GM12878 (cell line): Measurements from ENCODE around the gene RBMS3. TPM values are rescaled to one million over a fixed set of nuclear protein-coding genes. Genes with fewer than 3 reads are reported as not detected.

Source experiments
- ATAC-seq: fragments of 200-7000 bp; cut with Tn5 transposase; 3 replicates; pipeline ENCODE4 v1.9.1; 2020; ENCODE audit warnings: mild to moderate bottlenecking, moderate library complexity
- BruUV-seq: library from RNA; stranded (reverse); fragments of 400-500 nt; replicated peaks from 2 replicates; lab custom pipeline; 2021; lab: Mats Ljungman, UMichigan
- CTCF ChIA-PET: fragments of 300-600 bp; sonication (Branson Sonifier 250); formaldehyde crosslinking; extraction: SDS; loops from one replicate; lab custom pipeline; 2021; ENCODE audit warnings: inconsistent platforms; lab: Yijun Ruan, JAX
- POLR2A ChIA-PET: fragments of 350-600 bp; formaldehyde crosslinking; extraction: SDS; loops from one replicate; lab custom pipeline; 2021; ENCODE audit warnings: inconsistent platforms; lab: Charles Lee
- RAD21 ChIA-PET: fragments of 300-600 bp; sonication (Branson Sonifier 250); formaldehyde crosslinking; loops from one replicate; lab custom pipeline; 2023; ENCODE audit warnings: antibody characterized with exemption; ENCODE audit not compliant: unreplicated experiment; lab: Charles Lee
- SMC1A ChIA-PET: fragments of 300-600 bp; sonication (Branson Sonifier 250); formaldehyde crosslinking; loops from one replicate; lab custom pipeline; 2023; ENCODE audit not compliant: unreplicated experiment, uncharacterized antibody; lab: Charles Lee
- DNase-seq: peaks from one replicate; pipeline ENCODE4 v3.0.0-alpha.2; 2011; ENCODE audit warnings: low read depth, low spot score
- FAIRE-seq: peaks from 3 replicates; lab custom pipeline; 2011; peaks lifted over from hg19 to GRCh38; lab: Jason Lieb, UNC
- H2AFZ ChIP-seq: 2 replicates; pipeline ENCODE4 v1.6.0; 2011; ENCODE audit warnings: low read depth, low read length, control low read depth; ENCODE audit not compliant: control insufficient read depth
- H3K27ac ChIP-seq: 2 replicates; pipeline ENCODE4 v1.5.1; 2011; ENCODE audit warnings: control low read depth; ENCODE audit not compliant: control insufficient read depth, insufficient read depth
- H3K27me3 ChIP-seq, 2 experiments: replicated peaks in 1 of 2; 2 replicates each; pipeline versions ENCODE4 v1.6.0 to v1.6.1; 2011; ENCODE audit warnings: low read length in 1 of 2; ENCODE audit not compliant: control insufficient read depth in 2 of 2, insufficient read depth in 2 of 2
- H3K36me3 ChIP-seq, 2 experiments: 2 replicates each; pipeline ENCODE4 v1.5.1; 2011; ENCODE audit warnings: low read length in 1 of 2; ENCODE audit not compliant: control insufficient read depth in 2 of 2, insufficient read depth in 2 of 2
- H3K4me1 ChIP-seq: 2 replicates; pipeline ENCODE4 v1.6.1; 2011; ENCODE audit warnings: mild to moderate bottlenecking, low read length, moderate library complexity, mixed read lengths; ENCODE audit not compliant: control insufficient read depth, insufficient read depth
- H3K4me2 ChIP-seq: 2 replicates; pipeline ENCODE4 v1.6.0; 2011; ENCODE audit warnings: control low read depth; ENCODE audit not compliant: control insufficient read depth, insufficient read depth
- H3K4me3 ChIP-seq: fragments of 200-600 bp; sonication (generic); 2 replicates; pipeline ENCODE4 v1.5.1; 2016
- H3K79me2 ChIP-seq: 2 replicates; pipeline ENCODE4 v1.6.0; 2011; ENCODE audit warnings: low read length; ENCODE audit not compliant: control insufficient read depth, insufficient read depth
- H3K9ac ChIP-seq: 2 replicates; pipeline ENCODE4 v1.8.0; 2011; ENCODE audit warnings: low read length, control low read depth, mixed read lengths; ENCODE audit not compliant: control insufficient read depth, insufficient read depth
- H3K9me3 ChIP-seq: replicated peaks from 3 replicates; pipeline ENCODE4 v1.5.1; 2011; ENCODE audit warnings: mild to moderate bottlenecking, low read length; ENCODE audit not compliant: control insufficient read depth, insufficient read depth
- H4K20me1 ChIP-seq: 2 replicates; pipeline ENCODE4 v1.6.0; 2011; ENCODE audit not compliant: control insufficient read depth, insufficient read depth
- TARDBP ChIP-seq: IDR thresholded peaks from 2 replicates; pipeline ENCODE4 v1.6.1; 2016; ENCODE audit warnings: borderline replicate concordance
- USF1 ChIP-seq: IDR thresholded peaks from 2 replicates; pipeline ENCODE4 v1.6.1; 2011; ENCODE audit warnings: borderline replicate concordance, low read depth, mild to moderate bottlenecking, moderate library complexity, mixed read lengths, low read length; ENCODE audit not compliant: insufficient read depth; ENCODE audit errors: extremely low read length
- ZBTB33 ChIP-seq: fragments of 450-650 bp; IDR thresholded peaks from 2 replicates; pipeline ENCODE4 v1.6.1; 2017; ENCODE audit warnings: mild to moderate bottlenecking
- in situ Hi-C: fragments of 300-500 bp; cut with MboI; formaldehyde crosslinking; loops from 9 replicates; pipeline ENCODE4 v1.14.3; 2018; ENCODE audit warnings: mixed read lengths
- intact Hi-C: fragments of 100-400 bp; cut with micrococcal nuclease; formaldehyde crosslinking; loops from one replicate; pipeline ENCODE4 v1.14.2; 2022; ENCODE audit not compliant: unreplicated experiment
- polyA plus RNA-seq, 11 experiments: library from polyadenylated mRNA; depleted of rRNA in 4 of 11; unstranded in 6 of 11; stranded (reverse) in 5 of 11; fragments of >200 nt; fragmentation: Nextera tagmentation in 4 of 11; fragmentation: Illumina TruSeq in 1 of 11; extraction: Ambion mirVana in 4 of 11; extraction: Trizol in 1 of 11; gene quantifications; 1 replicate in 1 of 11; 2 replicates in 10 of 11; pipeline versions ENCODE4 v1.2.1 to v1.2.3, GENCODE V29; 2011 to 2016; ENCODE audit warnings: inconsistent platforms in 2 of 11, missing spikeins in 2 of 11, low read depth in 1 of 11
- total RNA-seq, 4 experiments: library from RNA; depleted of rRNA in 3 of 4; stranded (reverse); fragments of >200 nt in 3 of 4; fragmentation: Illumina TruSeq in 1 of 4; extraction: Trizol in 1 of 4; gene quantifications; 2 replicates each; pipeline versions ENCODE4 v1.2.1 to v1.2.3, GENCODE V29; 2013 to 2021

The RBMS3 gene
- total and polyA plus RNA-seq, 10 of the 15 experiments (the other 5 are each of a cell fraction or from before 2014, with no cell fraction given): 0.79 to 4.7 (median 3.1) TPM

DNA sequence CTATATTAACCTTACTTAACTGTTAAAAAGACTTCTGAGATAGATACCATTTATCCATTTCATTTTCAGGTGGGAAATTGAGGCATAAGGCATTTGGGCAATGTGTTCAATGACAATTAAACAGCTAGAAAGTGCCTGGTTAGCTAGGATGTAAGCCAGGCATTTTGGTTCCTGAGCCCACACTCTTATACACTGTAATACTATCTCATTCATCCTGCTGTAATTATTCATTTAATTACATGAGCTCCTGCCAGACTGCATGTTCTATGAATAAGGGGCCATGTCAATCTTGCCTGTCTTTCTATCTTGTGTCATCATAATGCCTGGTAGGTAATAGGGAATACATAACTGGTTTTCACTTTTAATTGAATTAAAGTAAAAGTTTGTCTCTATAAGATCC lies 74.0 kb downstream of the RBMS3 start:
- H3K4me2 ChIP-seq: no peak overlapping the region
- ChIA-PET SMC1A (interaction anchor here (0.6 to 1.9 kb wide), 10 partner anchors 10 to 71 kb away, joined by 3 to 6 read pairs (median 4); no protein-coding TSS in a partner anchor), CTCF (interaction anchor here (1.0 kb wide), 1 partner anchor 10 kb away, joined by 3 read pairs; no protein-coding TSS in a partner anchor), POLR2A (interaction anchor here (0.6 kb wide), 1 partner anchor 28 kb away, joined by 3 read pairs; no protein-coding TSS in a partner anchor), RAD21 (interaction anchor here (0.9 to 1.5 kb wide), 4 partner anchors 10 to 22 kb away, joined by 3 to 5 read pairs (median 4); no protein-coding TSS in a partner anchor)
- no peak overlapping the region for H3K4me3 ChIP-seq
- no peak overlapping the region for H3K9ac ChIP-seq
- in situ Hi-C loops: no loop called here
- FAIRE-seq: no peak
- DNase-seq: no peak
- peak; percentile 14; the same call in 2 of the 3 replicates for ATAC-seq
- H3K4me1 ChIP-seq: peaks cover 4% of the 10 kb centered on the region; the same call in 1 of the 2 replicates
- H3K9me3 ChIP-seq: no peaks in the 10 kb centered on the region; the same call in 2 of the 3 replicates
- no peaks in the 10 kb centered on the region for H3K36me3 ChIP-seq
- no peaks in the 10 kb centered on the region for H4K20me1 ChIP-seq
- TF ChIP-seq USF1 (no peak), ZBTB33 (no peak), TARDBP (no peak)
- H3K27ac ChIP-seq: no peak overlapping the region
- no peaks in the 10 kb centered on the region for H3K27me3 ChIP-seq
- H3K79me2 ChIP-seq: no peaks in the 10 kb centered on the region; the same call in 1 of the 2 replicates
- intact Hi-C loops: no loop called here
- BruUV-seq: no TSS peak
- peak overlapping the region; percentile 7; the same call in 1 of the 2 replicates for H2AFZ ChIP-seq
